GM04503 (cell line): ENCODE measurements around the gene RIN3.
A peak's percentile ranks its signal among the peaks of the same experiment; 100 is the strongest.

Experiments
- DNase-seq: peaks from one replicate; pipeline ENCODE4 v3.0.0-alpha.2; 2012; ENCODE audit warnings: low read depth

RIN3 gene

GRCh38 chr14:92528486-92529100 lies 15.0 kb downstream of the RIN3 start:
- DNase-seq, result no peak

- DNase-seq, result no peak
These were observed 16.3 kb downstream of the RIN3 start for GRCh38 chr14:92529903-92530302.

GRCh38 chr14:92531106-92531873 lies 17.7 kb downstream of the RIN3 start:
- DNase-seq, result no peak

- DNase-seq, result no peak
These were observed 19.0 kb downstream of the RIN3 start for GRCh38 chr14:92532490-92533163.

DNA sequence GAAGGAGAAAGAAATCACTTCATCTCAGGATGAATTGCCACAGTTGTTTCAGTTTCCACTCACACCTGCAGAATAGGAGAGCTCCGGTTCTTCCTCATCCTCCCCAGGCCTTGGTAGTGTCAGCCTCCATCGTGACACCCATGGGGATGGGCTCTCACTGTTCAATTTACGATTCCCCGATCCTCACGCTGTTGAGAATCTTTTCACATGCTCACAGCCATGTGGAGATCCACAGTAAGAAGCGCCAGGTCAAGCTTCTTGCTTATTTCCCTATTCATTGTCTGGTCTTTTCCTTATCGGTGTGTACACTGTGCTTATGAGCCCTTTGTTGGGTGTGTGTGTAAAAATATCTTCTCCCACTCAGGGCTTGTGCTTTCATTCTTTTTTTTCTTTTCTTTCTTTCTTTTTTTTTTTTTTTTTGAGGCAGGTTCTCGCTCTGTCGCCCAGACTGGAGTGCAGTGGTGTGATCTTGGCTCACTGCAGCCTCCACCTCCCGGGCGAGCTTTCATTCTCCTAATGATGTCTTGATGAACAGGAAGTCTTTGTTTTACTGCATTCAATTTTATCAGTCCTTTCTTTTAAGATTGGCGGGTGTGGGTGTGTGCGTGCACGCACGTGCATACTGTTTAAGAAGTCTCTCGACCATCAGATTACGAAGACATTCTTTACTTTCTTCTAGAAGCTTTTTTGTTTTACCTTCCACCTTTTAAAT lies 21.5 kb downstream of the RIN3 start:
- no peak for DNase-seq

- DNase-seq, result peak; percentile 66
These were observed 22.6 kb downstream of the RIN3 start for GRCh38 chr14:92536231-92536630.

DNA sequence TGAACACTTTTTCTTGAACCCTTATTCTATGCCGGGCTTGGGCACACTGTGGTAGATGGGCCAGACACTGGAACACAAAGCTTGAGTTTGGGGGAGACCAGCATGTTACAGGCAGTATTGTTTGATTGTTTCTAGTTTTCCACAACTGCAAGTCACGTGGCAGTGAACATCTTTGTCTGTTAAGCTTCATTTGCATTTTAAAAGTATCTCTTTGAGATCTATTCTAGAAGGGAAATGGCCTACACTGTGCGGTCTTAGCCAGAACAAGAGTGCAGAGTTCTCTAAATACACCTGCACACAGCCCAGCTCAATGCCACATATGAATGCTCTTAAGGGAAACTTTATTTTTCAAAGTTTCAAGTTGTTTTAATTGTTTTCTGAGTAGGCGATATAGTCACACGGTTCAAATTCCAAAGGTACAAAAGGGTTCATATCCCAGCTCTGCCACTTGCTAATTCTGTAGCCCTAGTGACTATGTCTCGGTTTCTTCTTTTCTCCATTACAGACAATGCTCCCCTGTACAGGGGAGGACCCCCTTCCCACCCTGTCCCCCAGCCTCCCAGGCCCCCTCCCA lies 24.9 kb downstream of the RIN3 start:
- DNase-seq, result no peak

GRCh38 chr14:92539419-92539818 lies 25.8 kb downstream of the RIN3 start:
- no peak for DNase-seq

DNA sequence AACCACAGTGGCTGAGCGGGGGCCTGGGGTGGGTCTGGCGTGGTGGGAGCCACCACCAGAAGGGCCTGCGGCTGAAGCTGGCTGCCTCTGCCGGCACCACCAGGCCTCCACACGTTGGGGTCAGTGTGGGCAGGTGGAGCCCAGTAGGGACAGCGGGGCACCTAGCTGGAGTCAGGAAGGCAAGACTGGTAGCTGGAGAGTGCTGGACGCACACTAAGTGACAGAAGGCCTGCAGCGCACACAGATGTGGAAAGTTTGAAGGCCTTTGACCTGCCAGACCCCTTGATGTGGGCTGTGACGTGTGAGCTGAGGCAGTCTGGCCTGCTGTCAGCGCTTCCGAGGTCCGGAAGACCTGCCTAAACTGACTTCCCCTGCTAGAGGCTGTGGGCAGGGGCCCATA lies 26.3 kb downstream of the RIN3 start:
- no peak for DNase-seq

- DNase-seq, result peak; percentile 99
These were observed 27.0 kb downstream of the RIN3 start for GRCh38 chr14:92540472-92541048.

- DNase-seq, result no peak
These were observed 29.4 kb downstream of the RIN3 start for GRCh38 chr14:92542766-92543554.

DNA sequence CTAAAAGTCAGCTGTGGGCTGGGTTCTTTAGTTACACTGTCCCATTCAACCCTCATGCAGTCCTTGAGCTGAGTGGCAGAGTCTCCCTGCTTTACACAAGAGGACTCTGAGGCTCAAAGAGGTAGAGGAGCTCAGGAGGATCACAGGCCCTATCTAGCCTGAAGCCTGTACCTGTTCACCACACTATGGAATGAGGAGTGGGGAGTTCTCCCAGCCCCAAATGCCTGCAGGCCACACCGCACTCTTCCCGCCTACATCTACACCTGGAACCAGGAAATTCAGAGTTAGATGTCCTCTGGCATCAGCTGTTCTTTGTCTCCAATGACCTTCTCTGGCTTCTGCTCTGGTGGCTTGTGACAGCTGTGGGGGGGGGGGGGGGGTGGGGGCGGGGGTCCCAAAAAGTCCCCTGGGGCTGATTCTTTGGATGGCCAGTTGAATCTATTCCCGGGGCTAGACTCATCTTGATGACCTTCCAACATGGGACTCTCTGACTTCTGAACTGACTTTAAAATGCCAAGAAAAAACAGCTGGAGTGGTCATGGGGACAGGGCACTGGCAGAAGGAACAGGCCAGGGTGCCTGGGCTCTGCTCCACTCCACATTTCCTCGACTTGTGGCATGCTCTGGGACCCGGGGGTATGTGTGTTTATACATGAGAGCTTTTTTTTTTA lies 30.6 kb downstream of the RIN3 start:
- DNase-seq, result no peak

- no peak for DNase-seq
These were observed 32.9 kb downstream of the RIN3 start for GRCh38 chr14:92546347-92547053.

GRCh38 chr14:92549105-92549858 lies 35.7 kb downstream of the RIN3 start:
- DNase-seq, result no peak

DNA sequence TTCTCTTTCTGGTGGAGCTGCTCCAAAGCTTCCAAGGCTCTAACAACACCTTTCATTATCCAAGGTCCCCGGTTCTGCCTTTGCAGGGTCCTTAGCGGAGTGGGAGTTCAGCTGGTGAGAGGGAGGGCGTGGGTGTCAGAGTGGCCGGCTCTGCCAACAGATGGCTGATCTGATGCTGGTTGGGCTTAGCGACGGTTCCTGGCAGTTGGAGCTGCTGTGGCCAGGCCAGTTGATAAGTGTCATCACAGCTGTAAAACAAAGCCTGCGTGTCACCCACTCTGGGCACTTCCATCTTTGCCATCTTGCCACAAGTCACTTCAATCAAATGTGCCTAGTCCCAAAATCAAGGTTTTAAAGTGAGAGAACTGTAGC lies 36.3 kb downstream of the RIN3 start:
- DNase-seq, result peak; percentile 28

GRCh38 chr14:92551044-92551841 lies 37.7 kb downstream of the RIN3 start:
- DNase-seq, result no peak

DNA sequence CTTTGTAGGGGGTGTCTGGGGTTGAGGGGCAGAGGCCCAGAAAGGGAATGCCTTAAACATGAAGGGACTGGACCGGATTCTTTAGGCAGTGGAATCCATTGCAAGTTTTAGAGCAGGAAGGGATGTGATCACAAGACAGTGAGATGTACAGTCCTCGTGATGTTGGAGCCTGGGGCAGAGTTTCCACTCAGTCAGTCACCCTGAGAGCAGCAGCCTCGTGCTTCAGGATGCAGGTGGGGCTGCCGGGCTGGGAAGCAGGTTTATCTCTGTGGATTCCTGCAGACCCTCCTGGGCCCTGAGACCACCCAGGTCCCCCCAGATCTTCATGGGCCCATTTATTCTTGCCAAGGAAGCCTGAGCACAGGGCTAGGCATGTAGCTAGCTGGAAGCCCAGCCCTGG lies 38.5 kb downstream of the RIN3 start:
- DNase-seq, result no peak

GRCh38 chr14:92553438-92553837 lies 39.9 kb downstream of the RIN3 start:
- no peak for DNase-seq
